Subcutaneous adipose tissue (tissue), 4 donors: Measurements from ENCODE around the gene LOXL3. TPM values are rescaled to one million over a fixed set of nuclear protein-coding genes. Genes with fewer than 3 reads are reported as not detected.

ENCODE experiments used
- CTCF ChIP-seq: fragments of 450-650 bp; IDR thresholded peaks from one replicate; pipeline ENCODE4 v1.5.1; 2016; ENCODE audit warnings: low read depth, mild to moderate bottlenecking, control low read depth, antibody characterized with exemption, moderate library complexity
- total RNA-seq, 4 donors: library from RNA; depleted of rRNA; stranded (reverse); fragments of >200 nt; gene quantifications; one replicate each; pipeline ENCODE4 v1.1.0, GENCODE V29; 2016

LOXL3 gene
- total RNA-seq, 4 donors from 2014 or later, result 5.2 to 22.4 (median 9.2) TPM

- TF ChIP-seq CTCF, result no peak
These were observed 53.2 kb downstream of the LOXL3 start for GRCh38 chr2:74500578-74500946.

GRCh38 chr2:74499940-74500577, 53.7 kb downstream of the LOXL3 start:
- TF ChIP-seq CTCF, result no peak

DNA sequence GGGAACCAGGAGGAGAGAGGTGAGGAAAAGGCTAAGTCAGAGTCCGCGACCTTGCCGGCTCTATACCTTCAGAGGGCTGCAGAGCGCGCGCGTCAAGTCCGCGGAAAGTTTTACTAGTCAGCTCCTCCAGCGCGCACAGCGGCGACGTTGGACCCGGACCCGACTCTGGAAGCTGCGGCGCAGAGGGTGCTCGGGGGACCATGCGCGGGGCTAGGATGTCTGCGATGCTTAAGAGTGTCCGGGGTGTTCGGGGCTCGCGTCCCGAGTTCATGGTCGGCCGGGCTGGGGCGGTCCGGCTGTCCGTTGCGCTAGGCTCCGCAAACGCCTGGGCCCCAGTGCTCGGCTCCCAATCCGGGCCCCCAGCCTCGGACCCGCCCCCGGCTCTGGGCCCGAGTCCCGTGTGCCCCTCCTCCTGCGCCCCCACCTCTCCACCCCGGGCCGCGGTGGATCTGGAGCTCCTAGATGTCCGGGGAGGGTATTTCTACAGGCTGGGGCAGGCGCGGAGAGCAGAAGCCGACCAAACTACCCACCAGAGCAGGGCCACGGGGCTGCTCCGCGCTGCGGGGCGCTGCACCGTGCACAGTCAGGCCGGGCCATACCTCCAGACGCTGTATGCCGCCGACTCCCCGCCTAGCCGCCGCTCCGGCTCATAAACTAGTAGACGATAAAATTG, 54.3 kb downstream of the LOXL3 start, which contains the start of gene LBX2:
Gene LBX2, minus strand, starts transcription at position 337 of the 673 bp plus-strand sequence. Its CDS starts 66 bp downstream, at position 271.
- no peak for TF ChIP-seq CTCF

DNA sequence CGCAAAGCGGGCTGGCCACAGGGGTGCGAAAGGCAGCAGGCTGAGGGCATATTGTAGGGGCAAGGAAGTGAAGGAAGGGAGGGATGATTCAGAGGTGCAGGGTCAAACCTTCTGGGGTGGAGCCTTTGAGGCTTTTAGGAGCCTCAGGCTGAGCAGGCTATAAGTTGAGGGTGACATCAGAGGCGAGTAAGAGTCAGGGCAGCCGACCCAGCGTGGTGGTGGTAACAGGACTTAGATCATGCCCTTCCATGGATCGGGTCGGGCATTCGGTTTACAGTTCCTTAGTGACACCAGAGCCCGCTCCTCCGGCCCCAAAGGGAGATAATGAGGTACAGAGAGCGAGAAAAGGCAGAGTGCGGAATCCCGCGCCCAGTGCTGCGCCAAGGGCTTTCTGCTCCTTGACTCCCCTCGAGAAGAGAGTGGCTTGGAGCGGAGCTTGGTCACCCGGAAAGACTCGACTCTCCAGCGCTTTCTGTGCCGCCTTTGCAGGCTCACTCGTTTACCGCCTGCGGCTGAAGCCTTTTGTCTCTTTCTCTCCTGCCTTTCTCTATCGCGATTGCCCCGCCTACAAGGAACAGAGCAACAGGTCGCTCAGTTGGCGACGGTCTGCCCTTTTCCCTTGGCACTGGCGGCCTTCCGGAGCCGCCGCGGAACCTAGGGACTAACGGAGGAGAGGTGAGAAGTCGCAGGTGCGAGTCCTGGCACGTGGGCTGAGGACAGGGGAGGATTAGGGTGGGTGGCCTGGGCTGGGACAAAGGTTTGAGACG, 55.1 kb downstream of the LOXL3 start:
- no peak for TF ChIP-seq CTCF

- no peak for TF ChIP-seq CTCF
These were observed 55.8 kb downstream of the LOXL3 start for GRCh38 chr2:74497777-74498499.

- no peak for TF ChIP-seq CTCF
These were observed 56.6 kb downstream of the LOXL3 start for GRCh38 chr2:74496997-74497776.
